HepG2 (cell line): ENCODE measurements around the gene DNPH1. TPM values are rescaled to one million over a fixed set of nuclear protein-coding genes. Genes with fewer than 3 reads are reported as not detected.
A peak's percentile ranks its signal among the peaks of the same experiment; 100 is the strongest.

Experiments
- AKAP8 ChIP-seq: sonication (generic); formaldehyde crosslinking; IDR thresholded peaks from 2 replicates; pipeline ENCODE4 v1.5.1; 2020; ENCODE audit warnings: mild to moderate bottlenecking, missing genetic modification reagents
- EEA1 ChIP-seq: sonication (generic); formaldehyde crosslinking; IDR thresholded peaks from 2 replicates; pipeline ENCODE4 v1.5.1; 2020; ENCODE audit warnings: mild to moderate bottlenecking, missing genetic modification reagents, borderline replicate concordance
- GATA4 ChIP-seq: sonication (generic); IDR thresholded peaks from 2 replicates; pipeline ENCODE4 v1.6.1; 2016; ENCODE audit warnings: antibody characterized with exemption, low read depth, borderline replicate concordance
- GLI4 ChIP-seq: sonication (generic); formaldehyde crosslinking; IDR thresholded peaks from 2 replicates; pipeline ENCODE4 v1.5.1; 2020; ENCODE audit warnings: missing genetic modification reagents, mild to moderate bottlenecking, moderate library complexity, borderline replicate concordance
- HIVEP1 ChIP-seq: sonication (generic); formaldehyde crosslinking; IDR thresholded peaks from 2 replicates; pipeline ENCODE4 v1.4.0; 2020; ENCODE audit warnings: mild to moderate bottlenecking, missing genetic modification reagents
- HMGA1 ChIP-seq: sonication (generic); formaldehyde crosslinking; conservative IDR thresholded peaks from 2 replicates; pipeline ENCODE4 v1.4.0; 2020; ENCODE audit warnings: missing genetic modification reagents
- IKZF1 ChIP-seq: fragments of 450-650 bp; IDR thresholded peaks from 2 replicates; pipeline ENCODE4 v1.7.1; 2016
- JUNB ChIP-seq: sonication (generic); formaldehyde crosslinking; IDR thresholded peaks from 2 replicates; pipeline ENCODE4 v1.8.0; 2022; ENCODE audit warnings: missing genetic modification reagents, mild to moderate bottlenecking, borderline replicate concordance
- KLF6 ChIP-seq: IDR thresholded peaks from 2 replicates; pipeline ENCODE4 v1.8.0; 2016; ENCODE audit warnings: missing biosample characterization, missing genetic modification reagents
- MTA1 ChIP-seq: sonication (generic); formaldehyde crosslinking; IDR thresholded peaks from 2 replicates; pipeline ENCODE4 v1.4.0; 2020; ENCODE audit warnings: missing genetic modification reagents, mild to moderate bottlenecking, borderline replicate concordance
- NRL ChIP-seq: sonication (generic); formaldehyde crosslinking; IDR thresholded peaks from 2 replicates; pipeline ENCODE4 v1.5.0; 2020; ENCODE audit warnings: missing genetic modification reagents, mild to moderate bottlenecking, moderate library complexity, borderline replicate concordance
- SAFB2 ChIP-seq: sonication (generic); formaldehyde crosslinking; IDR thresholded peaks from 2 replicates; pipeline ENCODE4 v1.5.1; 2020; ENCODE audit warnings: missing genetic modification reagents, low read depth, mild to moderate bottlenecking, borderline replicate concordance
- TERF1 ChIP-seq: sonication (generic); formaldehyde crosslinking; IDR thresholded peaks from 2 replicates; pipeline ENCODE4 v1.8.0; 2022; ENCODE audit warnings: mild to moderate bottlenecking, missing genetic modification reagents, moderate library complexity
- YEATS2 ChIP-seq: sonication (generic); formaldehyde crosslinking; IDR thresholded peaks from 2 replicates; pipeline ENCODE4 v1.4.0; 2020; ENCODE audit warnings: missing genetic modification reagents, borderline replicate concordance
- ZBTB20 ChIP-seq: sonication (generic); formaldehyde crosslinking; IDR thresholded peaks from 2 replicates; pipeline ENCODE4 v1.8.1; 2023; ENCODE audit warnings: missing genetic modification reagents, low read depth, mild to moderate bottlenecking, borderline replicate concordance
- ZFP36 ChIP-seq: fragments of 150-350 bp; IDR thresholded peaks from 2 replicates; pipeline ENCODE4 v1.6.1; 2018; ENCODE audit warnings: borderline replicate concordance, low read length, low read depth; ENCODE audit not compliant: partially characterized antibody
- ZNF230 ChIP-seq: sonication (generic); formaldehyde crosslinking; IDR thresholded peaks from 2 replicates; pipeline ENCODE4 v1.4.0; 2020; ENCODE audit warnings: mild to moderate bottlenecking, missing genetic modification reagents
- ZNF263 ChIP-seq: sonication (generic); formaldehyde crosslinking; IDR thresholded peaks from 2 replicates; pipeline ENCODE4 v1.4.0; 2020; ENCODE audit warnings: missing genetic modification reagents
- ZNF343 ChIP-seq: sonication (generic); formaldehyde crosslinking; IDR thresholded peaks from 2 replicates; pipeline ENCODE4 v1.4.0; 2020; ENCODE audit warnings: mild to moderate bottlenecking, missing genetic modification reagents
- ZNF414 ChIP-seq: sonication (generic); formaldehyde crosslinking; IDR thresholded peaks from 2 replicates; pipeline ENCODE4 v1.5.0; 2020; ENCODE audit warnings: missing genetic modification reagents
- ZNF629 ChIP-seq: sonication (generic); formaldehyde crosslinking; conservative IDR thresholded peaks from 2 replicates; pipeline ENCODE4 v1.5.0; 2020; ENCODE audit warnings: missing genetic modification reagents
- ZNF83 ChIP-seq: sonication (generic); formaldehyde crosslinking; IDR thresholded peaks from 2 replicates; pipeline ENCODE4 v1.4.0; 2020; ENCODE audit warnings: missing genetic modification reagents, mild to moderate bottlenecking, borderline replicate concordance
- polyA plus RNA-seq, 8 experiments: library from polyadenylated mRNA; depleted of rRNA in 3 of 8; stranded (reverse) in 7 of 8; unstranded in 1 of 8; fragments of >200 nt; fragmentation: Illumina TruSeq in 4 of 8; extraction: Trizol in 4 of 8; gene quantifications; 2 replicates each; pipeline versions ENCODE4 v1.2.1 to v1.2.3, GENCODE V29; 2011 to 2016; ENCODE audit warnings: low read depth in 4 of 8, missing spikeins in 1 of 8, mixed read lengths in 1 of 8; ENCODE audit not compliant: insufficient read depth in 1 of 8
- total RNA-seq, 5 experiments: library from RNA; depleted of rRNA; stranded (reverse); fragments of >200 nt; fragmentation: Illumina TruSeq; extraction: Trizol; gene quantifications; 2 replicates each; pipeline ENCODE4 v1.2.3, GENCODE V29; 2016; ENCODE audit warnings: low read depth in 1 of 5
- TF ChIP-seq, protein P1 (sequence below): sonication (generic); formaldehyde crosslinking; IDR thresholded peaks from 2 replicates; pipeline ENCODE4 v1.9.0; 2021; ENCODE audit warnings: missing genetic modification reagents, mild to moderate bottlenecking, borderline replicate concordance
- TF ChIP-seq, protein P2 (sequence below): sonication (generic); formaldehyde crosslinking; IDR thresholded peaks from 2 replicates; pipeline ENCODE4 v1.9.0; 2021; ENCODE audit warnings: missing genetic modification reagents, borderline replicate concordance

The DNPH1 gene
- total and polyA plus RNA-seq, 2 of the 13 experiments (the other 11 are each of a cell fraction or from before 2014, with no cell fraction given): 56.5 to 75.1 TPM

DNA sequence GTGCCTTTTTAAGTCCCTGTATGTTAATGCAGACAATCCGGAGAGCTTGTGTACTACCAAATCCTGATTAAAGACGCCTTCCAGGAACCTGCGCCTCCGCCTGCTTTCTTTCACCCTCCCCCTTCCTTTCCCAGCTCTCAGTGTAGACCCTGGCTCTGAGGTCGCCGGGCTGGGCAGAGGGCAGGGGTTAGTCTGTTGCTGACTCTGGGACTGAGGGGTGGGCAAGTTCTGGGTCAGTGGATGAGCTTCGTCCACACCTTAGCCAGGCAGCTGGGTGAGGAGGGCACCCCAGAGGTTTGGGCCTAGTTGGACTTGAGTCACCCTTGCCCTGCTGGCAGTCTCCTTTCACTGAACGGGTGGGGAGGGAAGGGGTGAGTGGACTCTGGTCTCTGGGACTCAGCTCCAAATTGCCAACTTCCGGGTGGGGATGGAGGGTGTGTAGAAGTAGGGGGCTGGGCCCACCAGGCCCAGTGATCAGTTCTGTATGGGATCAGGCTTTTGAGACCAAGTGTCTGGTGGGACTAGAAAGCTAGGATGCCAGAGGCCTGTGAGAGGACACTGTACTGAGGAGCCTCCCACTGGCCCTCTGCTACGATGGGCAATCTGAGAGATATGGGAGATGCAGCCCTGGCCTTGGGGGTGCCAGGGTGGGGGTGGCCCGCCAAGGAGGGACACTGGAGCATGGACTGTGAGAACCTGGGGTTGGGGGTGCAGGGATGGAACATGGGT is 47.5 kb upstream of the DNPH1 start (continued):
- TF ChIP-seq ZFP36 (no peak), IKZF1 (no peak), NRL (peak; percentile 52; the same call in 1 of the 2 replicates), AKAP8 (CRISPR knock-in tag) (no peak), GATA4 (no peak), HMGA1 (CRISPR knock-in tag) (no peak), ZBTB20 (CRISPR knock-in tag) (no peak), JUNB (no peak), MTA1 (peak; percentile 93), ZNF230 (CRISPR knock-in tag) (no peak), KLF6 (CRISPR knock-in tag) (no peak), ZNF414 (peak; percentile 88; the same call in 1 of the 2 replicates), ZNF263 (CRISPR knock-in tag) (no peak), SAFB2 (CRISPR knock-in tag) (no peak), EEA1 (CRISPR knock-in tag) (no peak), ZNF629 (no peak), YEATS2 (no peak; the same call in 1 of the 2 replicates), GLI4 (CRISPR knock-in tag) (0 out of 2 replicates have a peak, but pooled peaks have one; percentile 32), ZNF83 (CRISPR knock-in tag) (no peak), HIVEP1 (CRISPR knock-in tag) (peak; percentile 65), TERF1 (CRISPR knock-in tag) (no peak), ZNF343 (CRISPR knock-in tag) (no peak; the same call in 1 of the 2 replicates)
- TF ChIP-seq, protein P1, sequence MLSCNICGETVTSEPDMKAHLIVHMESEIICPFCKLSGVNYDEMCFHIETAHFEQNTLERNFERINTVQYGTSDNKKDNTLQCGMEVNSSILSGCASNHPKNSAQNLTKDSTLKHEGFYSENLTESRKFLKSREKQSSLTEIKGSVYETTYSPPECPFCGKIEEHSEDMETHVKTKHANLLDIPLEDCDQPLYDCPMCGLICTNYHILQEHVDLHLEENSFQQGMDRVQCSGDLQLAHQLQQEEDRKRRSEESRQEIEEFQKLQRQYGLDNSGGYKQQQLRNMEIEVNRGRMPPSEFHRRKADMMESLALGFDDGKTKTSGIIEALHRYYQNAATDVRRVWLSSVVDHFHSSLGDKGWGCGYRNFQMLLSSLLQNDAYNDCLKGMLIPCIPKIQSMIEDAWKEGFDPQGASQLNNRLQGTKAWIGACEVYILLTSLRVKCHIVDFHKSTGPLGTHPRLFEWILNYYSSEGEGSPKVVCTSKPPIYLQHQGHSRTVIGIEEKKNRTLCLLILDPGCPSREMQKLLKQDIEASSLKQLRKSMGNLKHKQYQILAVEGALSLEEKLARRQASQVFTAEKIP (CRISPR knock-in tag): no peak
- TF ChIP-seq, protein P2, sequence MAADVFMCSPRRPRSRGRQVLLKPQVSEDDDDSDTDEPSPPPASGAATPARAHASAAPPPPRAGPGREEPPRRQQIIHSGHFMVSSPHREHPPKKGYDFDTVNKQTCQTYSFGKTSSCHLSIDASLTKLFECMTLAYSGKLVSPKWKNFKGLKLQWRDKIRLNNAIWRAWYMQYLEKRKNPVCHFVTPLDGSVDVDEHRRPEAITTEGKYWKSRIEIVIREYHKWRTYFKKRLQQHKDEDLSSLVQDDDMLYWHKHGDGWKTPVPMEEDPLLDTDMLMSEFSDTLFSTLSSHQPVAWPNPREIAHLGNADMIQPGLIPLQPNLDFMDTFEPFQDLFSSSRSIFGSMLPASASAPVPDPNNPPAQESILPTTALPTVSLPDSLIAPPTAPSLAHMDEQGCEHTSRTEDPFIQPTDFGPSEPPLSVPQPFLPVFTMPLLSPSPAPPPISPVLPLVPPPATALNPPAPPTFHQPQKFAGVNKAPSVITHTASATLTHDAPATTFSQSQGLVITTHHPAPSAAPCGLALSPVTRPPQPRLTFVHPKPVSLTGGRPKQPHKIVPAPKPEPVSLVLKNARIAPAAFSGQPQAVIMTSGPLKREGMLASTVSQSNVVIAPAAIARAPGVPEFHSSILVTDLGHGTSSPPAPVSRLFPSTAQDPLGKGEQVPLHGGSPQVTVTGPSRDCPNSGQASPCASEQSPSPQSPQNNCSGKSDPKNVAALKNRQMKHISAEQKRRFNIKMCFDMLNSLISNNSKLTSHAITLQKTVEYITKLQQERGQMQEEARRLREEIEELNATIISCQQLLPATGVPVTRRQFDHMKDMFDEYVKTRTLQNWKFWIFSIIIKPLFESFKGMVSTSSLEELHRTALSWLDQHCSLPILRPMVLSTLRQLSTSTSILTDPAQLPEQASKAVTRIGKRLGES (CRISPR knock-in tag): no peak
